Naive B cell (primary cell): ENCODE measurements around the gene MGARP. TPM values are rescaled to one million over a fixed set of nuclear protein-coding genes. Genes with fewer than 3 reads are reported as not detected.

ENCODE experiments used
- ATAC-seq, 2 donors: fragments of 150-1000 bp; cut with Tn5 transposase; 2 replicates each; pipeline ENCODE4 v1.10.0; 2021; ENCODE audit warnings: low read depth in 2 of 2, mild to moderate bottlenecking in 2 of 2, moderate library complexity in 2 of 2
- DNase-seq: peaks from one replicate; pipeline ENCODE4 v3.0.0; 2022
- H3K27ac Mint-ChIP-seq, 6 donors: one replicate each; pipeline ENCODE4 v1.8.0; 2020 to 2022; ENCODE audit warnings: mild to moderate bottlenecking in 6 of 6, mixed read lengths in 6 of 6, moderate library complexity in 5 of 6, inconsistent platforms in 2 of 6
- H3K27me3 Mint-ChIP-seq, 3 donors: one replicate each; pipeline ENCODE4 v1.8.0; 2021 to 2022; ENCODE audit warnings: mixed read lengths in 3 of 3, mild to moderate bottlenecking in 1 of 3
- H3K36me3 Mint-ChIP-seq, 2 donors: one replicate each; pipeline ENCODE4 v1.8.0; 2020 to 2022; ENCODE audit warnings: mixed read lengths in 2 of 2, inconsistent platforms in 1 of 2, mild to moderate bottlenecking in 1 of 2
- H3K4me1 Mint-ChIP-seq, 3 donors: one replicate each; pipeline ENCODE4 v1.8.0; 2020 to 2022; ENCODE audit warnings: mixed read lengths in 3 of 3, inconsistent platforms in 1 of 3, mild to moderate bottlenecking in 1 of 3, moderate library complexity in 1 of 3
- H3K4me3 Mint-ChIP-seq, 8 donors: one replicate each; pipeline ENCODE4 v1.8.0; 2020 to 2022; ENCODE audit warnings: mild to moderate bottlenecking in 8 of 8, mixed read lengths in 8 of 8, moderate library complexity in 8 of 8, inconsistent platforms in 2 of 8
- H3K9me3 Mint-ChIP-seq, 7 donors: one replicate each; pipeline ENCODE4 v1.8.0; 2020 to 2022; ENCODE audit warnings: mixed read lengths in 7 of 7, mild to moderate bottlenecking in 5 of 7, inconsistent platforms in 2 of 7, moderate library complexity in 1 of 7
- polyA plus RNA-seq, 6 donors: library from polyadenylated mRNA; unstranded; fragments of 300-500 nt; fragmentation: Illumina TruSeq; gene quantifications; one replicate each; pipeline ENCODE4 v1.2.3, GENCODE V29; 2021; ENCODE audit warnings: low read depth in 6 of 6

Gene MGARP
- polyA plus RNA-seq, 6 donors from 2014 or later = 0.24 to 1.0 (median 0.55) TPM

DNA sequence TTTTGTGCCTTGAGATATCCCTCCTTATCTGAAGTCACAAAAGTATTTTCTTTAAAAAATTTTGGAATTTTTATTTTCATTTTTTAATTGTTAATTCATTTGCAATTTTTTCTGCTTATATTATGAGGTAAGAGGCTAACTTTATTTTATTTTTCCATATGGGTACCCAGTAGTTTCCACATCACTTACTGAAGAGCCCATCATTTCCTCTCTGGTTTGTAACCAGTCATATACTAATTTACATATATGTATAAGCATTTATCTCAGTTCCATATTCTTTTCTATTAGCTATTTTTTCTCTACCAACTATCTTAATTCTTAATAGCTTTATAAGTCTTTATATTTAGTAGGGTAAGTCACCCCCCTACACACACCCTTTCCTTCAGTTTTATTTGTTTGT, 27.0 kb downstream of the MGARP start:
- Mint-ChIP-seq H3K36me3 (no peaks in the 10 kb centered on the region), H3K27ac (no peak overlapping the region), H3K4me3 (no peak overlapping the region), H3K9me3 (no peaks in the 10 kb centered on the region), H3K4me1 (peaks cover 8 to 13% (median 8%) of the 10 kb centered on the region in 3 donors), H3K27me3 (no peaks in the 10 kb centered on the region)
- DNase-seq (no peak), ATAC-seq (peak; percentile 38 to 43)

DNA sequence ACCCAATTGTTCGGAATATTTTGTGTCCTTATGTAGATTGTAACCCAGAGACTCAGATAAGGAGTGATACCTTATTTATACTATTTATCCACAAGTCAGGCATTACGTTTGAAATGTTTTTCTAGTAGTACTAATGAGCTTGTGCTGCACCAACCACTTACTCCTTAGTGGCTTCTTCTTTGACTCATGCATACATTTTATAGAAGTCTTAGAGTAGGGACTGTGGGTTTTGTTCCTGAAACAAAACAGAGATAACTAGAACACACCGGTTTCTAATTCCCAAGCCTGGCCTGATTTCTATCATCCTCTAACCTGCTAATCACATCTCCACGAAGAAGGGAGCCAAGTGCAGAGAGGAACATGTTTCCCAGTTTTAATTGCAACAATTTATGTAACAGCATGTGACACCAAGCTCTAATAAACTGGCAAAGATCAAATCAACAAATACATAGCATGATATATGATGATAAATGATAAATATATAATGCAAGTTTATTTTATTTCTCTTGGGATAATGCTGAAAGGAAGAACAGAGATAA, 32.3 kb downstream of the MGARP start:
- peaks cover 0 to 4% (median 0%) of the 10 kb centered on the region in 3 donors for H3K4me1 Mint-ChIP-seq
- DNase-seq = no peak
- no peak overlapping the region for H3K27ac Mint-ChIP-seq
- ATAC-seq = no peak
- H3K36me3 Mint-ChIP-seq = no peaks in the 10 kb centered on the region
- no peaks in the 10 kb centered on the region for H3K27me3 Mint-ChIP-seq
- H3K9me3 Mint-ChIP-seq = no peaks in the 10 kb centered on the region
- no peak overlapping the region for H3K4me3 Mint-ChIP-seq

DNA sequence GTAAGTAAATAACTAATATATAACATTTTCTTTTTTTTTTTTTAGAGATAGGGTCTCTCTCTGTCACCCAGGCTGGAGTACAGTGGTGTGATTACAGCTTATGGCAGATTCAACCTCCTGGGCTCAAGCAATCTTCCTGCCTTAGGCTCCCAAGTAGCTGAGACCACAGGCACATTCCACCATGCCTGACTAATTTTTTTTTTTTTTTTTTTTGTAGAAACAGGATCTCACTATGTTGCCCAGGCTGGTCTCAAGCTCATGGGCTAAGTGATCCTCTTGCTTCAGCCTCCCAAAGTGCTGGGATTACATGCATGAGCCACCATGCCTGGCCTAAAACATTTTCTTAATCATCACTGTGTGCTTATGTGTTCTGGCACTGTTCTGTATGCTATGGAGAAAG, 32.8 kb downstream of the MGARP start:
- no peak for DNase-seq

DNA sequence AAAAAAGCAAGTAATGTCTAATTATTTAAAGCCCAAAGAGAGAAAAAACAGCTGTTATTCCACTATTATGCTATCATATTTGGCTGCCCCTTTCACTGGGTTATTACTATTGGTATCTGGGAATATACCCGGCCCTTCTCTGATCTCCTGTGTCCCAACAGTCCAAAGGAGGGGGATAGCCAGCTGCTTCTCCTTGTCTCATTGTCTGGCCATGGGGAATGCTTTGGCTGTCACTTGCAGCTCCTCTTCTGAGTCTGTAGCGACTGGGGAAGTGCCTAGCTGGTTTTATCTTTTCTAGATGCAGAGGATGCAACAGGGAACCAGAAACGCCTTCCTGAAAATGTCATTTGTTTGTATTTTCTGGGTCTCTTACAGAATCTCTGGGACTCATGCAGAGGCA, 33.9 kb downstream of the MGARP start:
- Mint-ChIP-seq H3K9me3 (no peaks in the 10 kb centered on the region), H3K4me1 (no peaks in the 10 kb centered on the region), H3K27ac (no peak overlapping the region), H3K4me3 (no peak overlapping the region), H3K27me3 (no peaks in the 10 kb centered on the region), H3K36me3 (no peaks in the 10 kb centered on the region)
- no peak for ATAC-seq
- no peak for DNase-seq

More for the DNA sequence above, 32.8 kb downstream of the MGARP start:
- Mint-ChIP-seq H3K9me3 (no peaks in the 10 kb centered on the region), H3K4me1 (no peaks in the 10 kb centered on the region), H3K36me3 (no peaks in the 10 kb centered on the region), H3K27ac (no peak overlapping the region), H3K4me3 (no peak overlapping the region), H3K27me3 (no peaks in the 10 kb centered on the region)
- no peak for ATAC-seq

DNA sequence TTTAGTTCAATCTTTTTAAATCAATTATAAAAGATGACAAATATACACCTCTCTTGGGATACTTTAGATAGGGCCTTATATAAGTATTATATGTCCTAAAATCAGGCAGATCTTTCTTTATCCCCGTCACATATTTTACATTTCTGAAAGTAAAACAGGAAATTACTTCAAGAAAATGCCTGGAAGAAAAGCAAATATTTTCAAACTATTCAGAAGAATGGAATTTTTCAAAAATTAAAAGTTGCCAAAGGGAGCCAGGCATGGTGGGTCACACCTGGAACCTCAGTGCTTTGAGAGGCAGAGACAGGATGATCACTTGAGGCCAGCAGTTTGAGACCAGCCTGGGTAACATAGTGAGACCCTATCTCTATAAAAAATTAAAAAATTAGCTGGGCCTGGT, 34.4 kb downstream of the MGARP start:
- Mint-ChIP-seq H3K36me3 (no peaks in the 10 kb centered on the region), H3K9me3 (no peaks in the 10 kb centered on the region), H3K27me3 (no peaks in the 10 kb centered on the region), H3K4me1 (no peaks in the 10 kb centered on the region), H3K4me3 (no peak overlapping the region), H3K27ac (no peak overlapping the region)
- DNase-seq = no peak
- ATAC-seq = no peak

DNA sequence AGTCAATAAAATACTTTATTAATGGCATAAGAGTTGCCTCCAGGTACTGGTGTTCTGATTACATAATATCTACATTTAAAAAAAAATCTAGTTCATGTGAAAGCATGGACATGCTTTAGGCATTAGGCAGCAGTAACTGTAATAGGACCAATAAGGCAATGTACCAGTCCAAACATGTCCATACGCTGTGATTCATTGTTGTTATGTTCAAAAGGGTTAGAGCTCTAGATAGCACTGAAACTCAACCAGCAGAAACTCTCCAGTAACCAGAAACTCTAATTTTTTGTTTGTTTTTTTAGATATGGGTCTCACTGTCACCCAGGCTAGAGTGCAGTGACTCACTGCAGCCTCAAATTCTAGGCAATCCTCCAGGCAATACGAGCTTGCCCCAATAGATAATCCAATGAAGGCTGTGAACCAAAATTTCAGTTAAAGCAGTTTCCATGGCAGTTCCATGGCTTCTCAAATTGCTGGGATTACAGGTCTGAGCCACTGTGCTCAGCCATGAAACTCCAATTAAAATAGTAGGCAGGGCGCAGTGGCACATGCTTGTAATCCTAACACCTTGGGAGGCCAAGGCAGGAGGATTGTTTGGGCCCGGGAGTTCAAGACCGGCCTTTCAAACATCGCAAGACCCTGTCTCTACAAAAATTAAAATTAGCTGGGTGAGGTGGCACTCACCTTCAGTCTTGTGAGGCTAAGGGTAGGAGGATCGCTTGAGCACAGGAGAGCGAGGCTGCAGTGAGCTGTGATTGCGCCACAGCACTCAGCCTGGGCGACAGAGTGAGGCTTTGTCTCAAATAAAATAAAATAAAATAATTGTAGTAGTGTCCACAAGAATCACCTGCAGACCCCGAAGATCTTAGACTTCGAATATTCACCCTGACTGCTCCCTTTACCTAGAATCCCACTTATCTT, 36.3 kb downstream of the MGARP start:
- no peak for DNase-seq
- Mint-ChIP-seq H3K4me1 (peaks cover 0 to 8% (median 5%) of the 10 kb centered on the region in 3 donors), H3K27ac (no peak overlapping the region), H3K27me3 (no peaks in the 10 kb centered on the region), H3K4me3 (no peak overlapping the region), H3K36me3 (peaks cover 0 to 6% of the 10 kb centered on the region in 2 donors), H3K9me3 (peaks cover 0 to 9% (median 5%) of the 10 kb centered on the region in 7 donors)
- ATAC-seq = no peak

DNA sequence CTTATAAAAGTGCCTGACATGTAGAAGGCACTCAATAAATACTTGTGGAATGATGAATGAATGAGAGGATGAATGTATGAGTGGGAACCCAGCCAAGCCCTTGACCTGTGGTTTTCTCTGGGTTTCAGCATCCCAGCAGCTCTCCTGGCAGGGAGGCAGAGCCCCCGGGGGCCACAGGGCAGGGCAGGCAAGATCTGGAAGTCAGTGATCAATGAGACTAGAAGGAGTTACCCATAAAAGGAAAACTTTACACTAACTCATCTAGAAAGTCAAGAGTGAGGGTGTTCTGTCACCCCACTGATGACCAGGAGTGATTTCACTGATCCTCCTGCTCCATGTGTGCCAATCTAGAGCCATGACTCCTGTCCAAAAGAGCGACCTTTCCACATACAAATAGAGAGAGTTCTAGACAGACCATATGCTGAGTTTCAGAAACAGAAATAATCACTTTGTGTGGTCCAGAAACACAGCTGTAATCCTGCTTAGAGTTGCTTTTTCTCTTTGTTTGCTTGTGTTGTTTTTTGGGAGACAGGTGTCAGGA, 37.4 kb downstream of the MGARP start:
- no peak for ATAC-seq
- no peak for DNase-seq
- Mint-ChIP-seq H3K27ac (peak overlapping the region in 2 of 6 donors; percentile 16 to 43), H3K4me1 (peaks cover 5 to 16% (median 8%) of the 10 kb centered on the region in 3 donors), H3K27me3 (no peaks in the 10 kb centered on the region), H3K36me3 (peaks cover 0 to 6% of the 10 kb centered on the region in 2 donors), H3K9me3 (peaks cover 4 to 10% (median 6%) of the 10 kb centered on the region in 7 donors), H3K4me3 (no peak overlapping the region)

DNA sequence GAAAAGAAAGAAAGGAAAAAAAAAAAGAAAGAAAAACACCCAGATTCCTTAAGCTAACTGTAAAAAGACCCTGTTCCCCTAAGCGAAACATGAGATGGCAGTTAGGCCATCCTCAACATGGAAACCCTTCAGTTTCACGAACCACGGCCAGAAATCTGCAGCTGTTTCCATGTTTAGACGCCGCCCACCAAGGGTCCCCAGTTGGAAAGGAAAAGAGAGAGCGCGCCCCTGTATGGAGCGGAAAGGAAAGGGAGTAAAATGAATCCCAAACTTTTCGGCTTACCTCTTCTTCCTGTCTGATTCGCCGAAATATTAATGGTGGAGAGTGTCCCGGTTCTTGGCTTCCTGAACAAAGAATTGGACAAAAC, 38.3 kb downstream of the MGARP start:
- H3K27ac Mint-ChIP-seq = no peak overlapping the region
- peaks cover 0 to 6% of the 10 kb centered on the region in 2 donors for H3K36me3 Mint-ChIP-seq
- H3K4me3 Mint-ChIP-seq = peak overlapping the region in 1 of 8 donors; percentile 33
- peaks cover 5 to 17% (median 9%) of the 10 kb centered on the region in 3 donors for H3K4me1 Mint-ChIP-seq
- DNase-seq (no peak), ATAC-seq (no peak)
- H3K27me3 Mint-ChIP-seq = no peaks in the 10 kb centered on the region
- peaks cover 4 to 10% (median 6%) of the 10 kb centered on the region in 7 donors for H3K9me3 Mint-ChIP-seq

DNA sequence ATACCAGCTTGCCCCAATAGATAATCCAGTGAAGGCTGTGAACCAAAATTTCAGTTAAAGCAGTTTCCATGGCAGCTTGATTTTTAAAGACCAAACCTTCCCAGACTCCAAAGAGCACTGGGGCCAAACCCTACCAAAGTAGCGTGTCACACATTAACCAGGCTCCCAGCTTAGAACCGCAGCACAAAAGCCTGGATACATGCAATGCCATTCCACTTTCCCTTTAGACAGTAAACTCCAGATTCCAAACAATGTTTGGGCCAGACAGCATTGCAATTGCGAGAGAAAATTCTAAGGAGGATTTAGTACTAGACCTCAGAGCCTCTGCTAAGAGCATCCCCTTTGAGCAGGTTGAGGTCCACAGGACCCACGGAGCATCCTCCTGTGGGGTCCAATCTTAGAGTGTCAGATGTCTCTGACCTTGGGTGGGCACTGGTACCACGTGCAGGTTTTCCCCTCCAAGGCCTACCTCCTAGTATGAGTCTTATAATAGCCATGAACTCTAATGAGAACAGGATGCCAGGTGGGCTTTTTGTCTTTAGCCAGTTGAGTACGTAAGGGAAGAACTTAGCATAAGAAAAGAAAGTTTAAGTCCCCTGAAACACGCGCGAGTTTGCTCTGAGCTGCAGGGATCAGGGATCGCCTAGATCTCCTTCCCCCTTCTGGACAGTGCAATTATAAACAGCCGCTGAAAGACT, 38.8 kb downstream of the MGARP start:
- Mint-ChIP-seq H3K27ac (no peak overlapping the region), H3K27me3 (no peaks in the 10 kb centered on the region), H3K4me3 (peak overlapping the region in 1 of 8 donors; percentile 33), H3K36me3 (peaks cover 0 to 6% of the 10 kb centered on the region in 2 donors), H3K4me1 (peaks cover 5 to 17% (median 9%) of the 10 kb centered on the region in 3 donors), H3K9me3 (peaks cover 4 to 10% (median 6%) of the 10 kb centered on the region in 7 donors)
- no peak for ATAC-seq
- no peak for DNase-seq

DNA sequence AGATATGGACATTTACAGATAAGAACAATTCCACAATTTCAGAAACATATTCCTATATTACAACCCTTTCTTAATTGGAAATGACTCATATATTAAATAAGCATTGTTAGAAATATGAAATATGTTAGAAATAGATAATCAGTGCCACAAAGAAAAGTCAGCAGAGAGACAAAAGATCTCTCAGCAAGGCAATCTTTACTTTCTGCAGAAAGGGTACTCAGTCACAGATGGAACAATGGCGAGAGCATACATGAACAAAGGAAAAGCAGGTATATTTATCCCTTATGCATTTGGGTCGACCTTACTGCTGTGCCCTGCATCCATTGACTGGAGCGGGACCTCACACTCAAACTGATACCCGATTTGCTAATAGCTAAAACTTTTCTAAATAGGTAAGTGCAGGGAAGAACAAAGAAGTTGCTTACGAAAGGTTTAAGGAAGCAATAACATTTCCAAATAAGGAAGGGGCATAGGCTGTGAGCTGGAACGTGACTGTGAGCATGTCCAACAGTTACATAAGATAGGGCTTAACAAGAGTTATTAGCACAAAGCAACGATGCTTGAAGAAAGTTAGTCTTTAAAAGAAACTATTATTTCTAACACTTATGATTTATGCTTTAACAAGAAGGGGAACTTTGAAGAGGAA, 40.8 kb downstream of the MGARP start:
- ATAC-seq = no peak
- DNase-seq = no peak
- Mint-ChIP-seq H3K27ac (peak overlapping the region in 2 of 6 donors; percentile 32 to 38), H3K4me1 (peaks cover 5 to 17% (median 9%) of the 10 kb centered on the region in 3 donors), H3K27me3 (no peaks in the 10 kb centered on the region), H3K9me3 (peaks cover 4 to 10% (median 6%) of the 10 kb centered on the region in 7 donors), H3K4me3 (peak overlapping the region in 1 of 8 donors; percentile 1), H3K36me3 (peaks cover 0 to 6% of the 10 kb centered on the region in 2 donors)

DNA sequence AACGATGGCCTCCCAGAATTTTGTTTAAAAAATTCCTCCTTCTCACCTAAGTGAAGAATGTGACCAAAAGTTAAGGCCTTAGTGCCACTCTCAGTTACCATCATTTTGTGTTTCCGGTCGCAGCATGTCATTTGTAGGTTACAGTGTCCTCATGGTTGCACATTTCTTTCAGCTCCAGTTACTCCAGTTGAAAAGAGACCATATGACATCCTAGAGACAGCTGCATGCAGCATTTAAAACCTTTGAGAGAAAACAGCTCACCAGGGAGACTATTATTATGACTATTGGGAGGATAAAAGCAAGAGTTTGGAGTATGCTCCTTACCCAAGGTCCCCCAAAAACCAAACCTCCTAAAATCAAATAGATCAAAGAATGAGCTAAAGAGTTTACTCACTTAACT, 45.8 kb downstream of the MGARP start:
- H3K9me3 Mint-ChIP-seq = peaks cover 2 to 8% (median 4%) of the 10 kb centered on the region in 7 donors
- H3K27me3 Mint-ChIP-seq = no peaks in the 10 kb centered on the region
- H3K27ac Mint-ChIP-seq = no peak overlapping the region
- no peak overlapping the region for H3K4me3 Mint-ChIP-seq
- DNase-seq (no peak), ATAC-seq (no peak)
- peaks cover 0 to 4% of the 10 kb centered on the region in 2 donors for H3K36me3 Mint-ChIP-seq
- H3K4me1 Mint-ChIP-seq = peaks cover 2 to 15% (median 14%) of the 10 kb centered on the region in 3 donors

DNA sequence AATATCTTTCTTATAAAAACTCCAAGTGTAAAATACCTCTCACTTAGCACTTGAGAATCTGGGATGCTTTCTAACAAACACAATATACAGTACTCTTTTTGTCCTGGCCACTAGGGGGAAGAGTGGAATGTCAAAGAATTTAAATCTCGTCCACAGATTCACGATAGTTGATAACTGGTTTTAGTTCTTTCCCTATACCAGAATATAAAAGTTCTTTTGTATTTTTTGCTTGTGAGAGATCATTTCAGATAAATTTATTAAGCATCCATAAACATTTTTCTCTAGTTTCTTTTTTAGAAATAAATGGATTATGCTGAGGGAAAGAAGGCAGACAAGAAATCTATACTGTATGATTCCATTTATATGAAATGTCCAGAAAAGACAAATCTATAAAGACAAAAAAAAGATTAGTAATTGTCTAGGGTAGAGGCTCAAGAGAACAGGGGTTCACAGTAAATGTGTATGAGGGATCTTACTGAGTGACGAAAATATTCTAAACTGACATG, 50.4 kb downstream of the MGARP start:
- Mint-ChIP-seq H3K36me3 (no peaks in the 10 kb centered on the region), H3K4me1 (peaks cover 0 to 11% (median 11%) of the 10 kb centered on the region in 3 donors), H3K27ac (peak overlapping the region in 1 of 6 donors; percentile 35), H3K4me3 (no peak overlapping the region), H3K27me3 (no peaks in the 10 kb centered on the region), H3K9me3 (no peaks in the 10 kb centered on the region)
- peak; percentile 33 for DNase-seq
- peak; percentile 62 to 77 for ATAC-seq
